ENCODE results near the gene CTDNEP1.
A peak's percentile ranks its signal among the peaks of the same experiment; 100 is the strongest.

Gene CTDNEP1

DNA sequence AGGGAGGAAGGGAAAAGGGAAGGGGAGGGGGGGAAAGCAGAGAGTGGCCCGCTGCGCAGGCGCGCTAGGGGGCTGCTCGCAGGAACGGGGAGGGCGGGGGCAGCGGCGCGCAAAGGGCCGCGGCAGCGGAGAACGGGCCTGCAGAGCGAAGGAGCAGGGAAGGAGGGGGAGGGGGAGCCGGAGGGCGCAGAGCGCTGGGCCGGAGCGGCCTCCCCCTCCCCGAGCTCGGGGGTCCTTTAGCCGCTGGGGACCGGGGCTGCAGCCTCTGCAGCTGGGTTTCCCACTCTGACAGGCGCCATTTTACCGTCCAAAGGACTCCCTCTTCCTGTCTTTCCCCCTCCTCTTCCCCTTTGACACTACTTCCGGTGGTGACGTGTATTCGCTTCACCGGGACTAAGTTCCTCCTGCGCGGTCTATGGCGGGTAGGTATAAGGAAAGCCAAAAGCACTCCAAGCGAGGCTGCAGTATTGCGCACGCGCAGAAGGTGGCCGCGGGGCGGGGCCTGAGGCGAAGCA is at the start of gene CTDNEP1:
Gene CTDNEP1 (minus strand): TSS at position 74 of the 515 bp plus-strand sequence. CDS start 438 bp downstream, outside the sequence.
- DNase-seq (ENCODE audit: low spot score): peak; percentile 100

DNA sequence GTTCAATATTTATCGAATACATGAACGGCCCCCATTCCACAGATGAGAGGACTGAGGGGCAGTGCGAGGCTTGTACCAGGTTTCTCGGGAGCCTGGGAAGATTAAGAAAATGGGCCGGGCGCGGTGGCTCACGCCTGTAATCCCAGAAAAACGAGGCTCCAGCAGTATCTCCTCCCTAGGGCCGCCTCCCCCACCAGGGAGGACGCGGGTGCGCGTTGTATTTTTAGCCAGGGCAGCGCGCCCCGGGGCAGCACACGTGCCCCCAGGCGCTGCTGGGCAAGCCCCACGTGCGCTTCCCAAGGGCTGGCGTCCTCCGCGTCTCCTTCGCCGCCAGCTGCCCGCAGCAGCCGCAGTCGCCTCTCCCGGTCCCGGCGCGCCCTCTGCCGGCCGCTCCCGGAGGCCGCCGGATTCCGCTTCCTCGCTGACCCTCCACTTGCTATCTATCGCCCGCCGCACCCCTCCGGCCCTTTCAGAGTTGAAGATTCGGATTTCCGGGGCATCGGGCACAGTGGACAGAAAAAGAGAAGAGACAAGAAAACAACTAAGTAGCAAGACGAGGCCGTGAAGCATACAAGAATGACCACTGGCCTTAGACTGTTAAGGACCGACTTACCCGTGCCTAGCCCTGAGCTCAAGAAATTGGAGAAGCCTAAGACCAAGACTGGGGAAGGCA is 44.8 kb upstream of the CTDNEP1 start:
- DNase-seq (ENCODE audit: low spot score): peak; percentile 68

DNA sequence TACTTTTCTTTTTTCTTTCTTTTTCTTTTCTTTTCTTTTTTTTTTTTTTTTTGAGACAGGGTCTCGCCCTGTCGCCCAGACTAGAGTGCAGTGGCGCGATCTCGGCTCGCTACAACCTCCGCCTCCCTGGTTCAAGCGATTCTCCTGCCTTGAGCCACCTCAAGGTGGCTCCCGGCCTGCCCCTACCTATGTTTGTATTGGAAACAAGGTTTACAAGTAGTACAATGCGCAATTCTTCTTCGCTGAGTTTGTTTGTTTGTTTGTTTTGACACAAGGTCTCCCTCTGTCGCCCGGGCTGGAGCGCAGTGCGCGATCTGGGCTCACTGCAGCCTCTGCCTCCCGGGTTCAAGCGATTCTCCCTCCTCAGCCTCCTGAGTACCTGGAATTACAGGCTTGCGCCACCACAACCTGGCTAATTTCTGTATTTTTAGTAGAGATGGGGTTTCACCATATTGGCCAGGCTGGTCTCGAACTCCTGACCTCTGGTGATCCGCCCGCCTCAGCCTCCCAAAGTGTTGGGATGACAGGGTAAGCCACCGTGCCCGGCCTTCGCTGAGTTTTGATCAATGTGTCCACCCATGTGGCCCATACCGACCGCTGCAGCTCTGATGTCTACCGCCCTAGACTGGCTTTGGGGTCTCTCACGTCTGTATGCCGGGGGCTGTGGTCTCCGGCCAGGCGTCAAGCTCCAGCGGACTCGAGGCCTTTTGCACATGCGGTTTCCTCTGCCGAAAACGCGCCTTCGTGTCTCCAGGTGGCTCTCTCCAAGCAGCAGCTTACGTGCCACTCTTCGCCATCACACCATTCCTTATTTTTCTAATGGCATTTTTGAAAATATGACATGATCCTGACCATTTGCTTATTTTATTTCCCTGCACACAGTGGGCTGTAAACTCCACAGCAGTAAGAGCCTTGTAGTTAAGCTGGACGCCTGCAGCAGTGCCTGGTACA is 44.0 kb upstream of the CTDNEP1 start:
- no peak for DNase-seq (ENCODE audit: low spot score)

- peak; percentile 76 for DNase-seq (ENCODE audit: low spot score)
These were observed 43.1 kb upstream of the CTDNEP1 start, which contains the start of gene YBX2 for GRCh38 chr17:7294614-7295153. YBX2 (minus strand) TSS chr17:7294639; CDS start chr17:7294500, 139 bp downstream.

DNA sequence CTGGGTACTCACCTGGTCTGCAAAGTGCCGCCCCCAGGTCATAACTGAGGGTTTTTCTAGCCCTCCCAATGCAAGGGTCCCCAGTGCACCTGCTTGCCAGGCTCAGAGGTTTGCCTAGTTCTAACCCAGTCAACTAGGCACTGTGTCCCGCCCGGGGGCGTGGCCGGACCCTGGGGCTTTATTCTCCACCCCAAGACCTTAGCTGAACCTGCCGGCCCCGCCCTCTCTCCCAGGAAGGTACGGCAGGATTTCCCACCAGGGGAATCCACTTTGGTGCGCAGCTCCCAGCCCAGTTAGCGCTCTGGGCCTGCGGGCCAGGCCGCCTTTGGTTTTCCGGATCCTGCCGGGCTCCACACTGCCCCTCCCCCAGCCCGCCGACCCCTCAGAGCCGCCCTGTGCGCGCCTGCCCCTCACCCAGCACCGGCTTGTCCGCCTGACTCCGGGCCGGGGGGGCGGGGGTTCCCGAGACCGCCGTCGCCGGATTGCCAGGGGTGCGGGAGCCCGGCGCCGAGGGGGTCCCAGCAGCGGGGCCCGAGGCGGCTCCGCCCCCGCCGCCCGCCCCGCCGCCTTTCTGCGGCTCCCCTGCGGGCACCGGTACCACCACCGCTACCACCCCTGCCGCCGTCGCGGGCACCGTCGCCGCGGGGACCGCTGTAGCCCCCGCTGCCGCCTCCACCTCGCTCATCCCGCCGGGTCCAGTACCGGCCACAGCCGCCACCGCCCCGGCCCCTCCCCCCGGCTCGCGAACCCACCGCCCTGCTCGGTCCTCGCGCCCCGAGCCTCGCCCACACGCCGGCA is 42.5 kb upstream of the CTDNEP1 start:
- no peak for DNase-seq (ENCODE audit: low spot score)

DNA sequence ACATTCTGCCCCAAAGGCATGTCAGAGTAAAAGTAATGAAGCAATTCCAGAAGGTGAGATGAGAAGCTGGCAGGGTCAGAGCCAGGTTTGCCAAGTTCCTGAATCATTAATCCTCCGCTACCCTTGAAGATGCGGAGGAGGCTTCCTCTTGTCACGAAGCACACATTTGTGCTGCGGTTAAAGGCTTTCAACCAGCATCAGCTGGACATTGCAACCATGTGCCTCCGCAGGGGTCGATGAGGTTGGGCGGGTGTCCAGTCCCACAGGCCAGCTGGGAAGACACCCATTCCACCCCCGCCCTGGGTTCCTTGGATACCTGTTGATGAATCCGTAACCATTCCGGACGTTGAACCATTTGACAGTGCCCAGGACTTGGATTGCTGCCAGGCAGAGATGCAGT is 41.6 kb upstream of the CTDNEP1 start:
- no peak for DNase-seq (ENCODE audit: low spot score)

- no peak for DNase-seq (ENCODE audit: low spot score)
These were observed 41.2 kb upstream of the CTDNEP1 start for GRCh38 chr17:7292729-7293128.

GRCh38 chr17:7292194-7292593 is 40.7 kb upstream of the CTDNEP1 start:
- DNase-seq (ENCODE audit: low spot score): no peak

- no peak for DNase-seq (ENCODE audit: low spot score)
These were observed 39.2 kb upstream of the CTDNEP1 start for GRCh38 chr17:7290685-7291084.

DNA sequence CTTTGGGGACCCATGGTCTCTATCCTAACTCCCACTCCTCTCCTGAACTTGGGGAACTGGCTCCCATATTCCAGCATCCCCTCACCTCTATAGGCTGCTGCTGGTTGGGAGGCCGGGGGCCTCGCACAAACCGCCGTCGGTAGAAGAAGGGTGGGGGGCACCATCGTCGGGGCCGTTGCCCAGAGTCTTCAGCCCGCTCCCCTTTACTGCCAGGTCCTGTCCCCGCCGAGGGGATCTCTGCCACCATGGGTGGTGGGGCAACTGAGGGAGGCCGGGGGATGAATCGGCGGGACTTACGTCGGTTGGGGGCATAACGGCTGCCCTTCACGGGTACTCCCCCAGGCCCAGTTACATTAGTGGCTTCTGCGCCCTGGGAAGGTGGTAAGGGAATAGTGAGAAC is 38.6 kb upstream of the CTDNEP1 start:
- DNase-seq (ENCODE audit: low spot score): no peak

DNA sequence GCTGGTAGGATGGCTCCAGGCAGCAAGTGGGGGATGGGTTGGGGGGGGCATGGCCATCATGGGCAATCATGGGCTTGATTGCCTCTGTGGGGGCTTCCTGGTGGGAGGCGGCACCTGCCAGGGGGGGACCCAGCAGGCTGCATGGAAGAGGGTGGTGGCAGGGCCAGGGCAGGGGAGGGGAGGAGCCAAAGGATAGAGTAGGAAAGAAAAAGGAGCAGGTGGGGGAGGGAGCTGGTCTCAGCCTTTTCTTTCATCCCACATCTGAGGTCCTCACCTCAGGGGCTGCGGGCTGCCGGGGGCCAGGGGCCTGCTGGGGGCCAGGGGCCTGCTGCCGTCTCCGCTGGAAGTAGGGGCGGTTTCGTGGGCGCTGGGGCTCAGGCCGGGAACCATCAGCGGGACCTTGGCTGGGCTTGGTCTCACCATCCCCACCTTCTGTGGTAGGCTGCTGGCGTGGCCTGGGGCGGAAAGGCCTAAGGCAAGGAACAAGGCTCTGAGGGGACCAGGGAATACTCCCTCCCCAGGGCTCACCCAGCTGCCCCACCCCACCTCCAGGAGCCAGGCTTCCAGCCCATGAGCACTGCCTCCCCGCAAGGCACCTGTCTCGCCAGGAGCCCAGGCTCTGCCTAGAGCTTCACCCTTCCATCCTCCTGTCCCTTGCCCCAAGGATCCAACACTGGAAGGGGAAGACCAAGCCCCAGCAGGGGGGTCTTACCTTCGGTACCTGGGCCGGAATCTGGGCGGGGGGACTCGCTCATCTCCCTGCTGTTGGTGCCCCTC is 37.9 kb upstream of the CTDNEP1 start:
- DNase-seq (ENCODE audit: low spot score): no peak

GRCh38 chr17:7285679-7286078 is 34.1 kb upstream of the CTDNEP1 start:
- no peak for DNase-seq (ENCODE audit: low spot score)

DNA sequence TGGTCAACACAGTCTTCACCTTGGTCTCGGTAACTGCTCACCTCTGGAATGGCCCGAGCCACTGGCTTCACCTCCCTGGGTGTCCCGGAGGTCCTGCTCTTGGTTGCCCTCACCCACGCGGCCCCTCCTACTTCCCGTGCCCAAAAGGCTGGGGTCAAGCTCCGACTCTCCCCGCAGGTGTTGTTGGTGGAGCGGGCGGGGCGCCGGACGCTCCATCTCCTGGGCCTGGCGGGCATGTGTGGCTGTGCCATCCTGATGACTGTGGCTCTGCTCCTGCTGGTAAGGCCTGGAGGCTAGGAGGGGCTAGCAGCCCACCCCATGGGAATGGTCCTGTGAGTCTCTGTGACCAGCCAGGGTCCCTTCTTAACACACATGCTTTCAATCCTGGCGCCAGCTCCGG is 33.4 kb upstream of the CTDNEP1 start:
- DNase-seq (ENCODE audit: low spot score): no peak

GRCh38 chr17:7283471-7284216 is 32.1 kb upstream of the CTDNEP1 start:
- DNase-seq (ENCODE audit: low spot score): no peak

DNA sequence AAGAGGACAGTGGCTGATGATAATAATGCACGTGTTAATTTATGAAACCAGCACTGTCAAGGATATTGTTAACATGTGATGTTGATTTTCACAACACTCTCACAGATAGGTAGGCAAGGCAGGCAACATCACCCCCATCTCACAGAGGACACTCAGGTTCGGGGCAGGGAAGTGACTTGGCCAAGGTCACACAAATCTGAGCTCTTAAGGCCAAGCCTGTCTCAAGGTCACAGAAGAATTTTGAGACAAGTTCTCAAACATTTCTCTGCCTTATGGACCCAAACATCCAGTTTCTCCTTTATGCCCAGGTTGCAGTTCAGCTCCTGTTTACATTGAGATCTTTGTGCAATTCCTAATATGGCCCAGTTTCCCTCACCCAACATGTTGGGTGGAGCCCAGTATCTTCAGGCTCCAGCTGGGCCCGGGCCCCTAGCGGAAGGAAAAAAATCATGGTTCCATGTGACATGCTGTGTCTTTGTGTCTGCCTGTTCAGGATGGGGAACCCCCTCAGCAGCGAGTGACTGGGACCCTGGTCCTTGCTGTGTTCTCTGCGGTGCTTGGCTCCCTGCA is 31.3 kb upstream of the CTDNEP1 start:
- no peak for DNase-seq (ENCODE audit: low spot score)

GRCh38 chr17:7281953-7282751 is 30.6 kb upstream of the CTDNEP1 start:
- DNase-seq (ENCODE audit: low spot score): no peak

DNA sequence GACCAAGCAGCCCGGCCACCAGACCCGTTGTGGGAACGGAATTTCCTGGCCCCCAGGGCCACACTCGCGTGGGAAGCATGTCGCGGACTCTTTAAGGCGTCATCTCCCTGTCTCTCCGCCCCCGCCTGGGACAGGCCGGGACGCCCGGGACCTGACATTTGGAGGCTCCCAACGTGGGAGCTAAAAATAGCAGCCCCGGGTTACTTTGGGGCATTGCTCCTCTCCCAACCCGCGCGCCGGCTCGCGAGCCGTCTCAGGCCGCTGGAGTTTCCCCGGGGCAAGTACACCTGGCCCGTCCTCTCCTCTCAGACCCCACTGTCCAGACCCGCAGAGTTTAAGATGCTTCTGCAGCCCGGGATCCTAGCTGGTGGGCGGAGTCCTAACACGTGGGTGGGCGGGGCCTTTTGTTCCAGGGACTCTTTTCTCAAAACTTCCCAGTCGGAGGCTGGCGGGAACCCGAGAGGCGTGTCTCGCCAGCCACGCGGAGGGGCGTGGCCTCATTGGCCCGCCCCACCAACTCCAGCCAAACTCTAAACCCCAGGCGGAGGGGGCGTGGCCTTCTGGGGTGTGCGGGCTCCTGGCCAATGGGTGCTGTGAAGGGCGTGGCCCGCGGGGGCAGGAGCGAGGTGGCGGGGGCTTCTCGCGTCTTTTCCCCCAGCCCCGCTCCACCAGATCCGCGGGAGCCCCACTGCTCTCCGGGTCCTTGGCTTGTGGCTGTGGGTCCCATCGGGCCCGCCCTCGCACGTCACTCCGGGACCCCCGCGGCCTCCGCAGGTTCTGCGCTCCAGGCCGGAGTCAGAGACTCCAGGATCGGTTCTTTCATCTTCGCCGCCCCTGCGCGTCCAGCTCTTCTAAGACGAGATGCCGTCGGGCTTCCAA is 29.8 kb upstream of the CTDNEP1 start, which contains the start of gene SLC2A4:
Gene SLC2A4 (plus strand): TSS at position 645 of the 879 bp plus-strand sequence. CDS start 217 bp downstream, at position 862.
- peak; percentile 89 for DNase-seq (ENCODE audit: low spot score)
